ENCODE data around the gene OPHN1. TPM values are rescaled to one million over a fixed set of nuclear protein-coding genes. Genes with fewer than 3 reads are reported as not detected.
"Not testable (repeated sequence)": the region's sequence is repeated elsewhere in the genome, so short reads cannot be mapped to it uniquely, and the experiment has no call there.

OPHN1 gene
- total RNA-seq, 1 donor from 2014 or later, result 0.26 TPM

DNA sequence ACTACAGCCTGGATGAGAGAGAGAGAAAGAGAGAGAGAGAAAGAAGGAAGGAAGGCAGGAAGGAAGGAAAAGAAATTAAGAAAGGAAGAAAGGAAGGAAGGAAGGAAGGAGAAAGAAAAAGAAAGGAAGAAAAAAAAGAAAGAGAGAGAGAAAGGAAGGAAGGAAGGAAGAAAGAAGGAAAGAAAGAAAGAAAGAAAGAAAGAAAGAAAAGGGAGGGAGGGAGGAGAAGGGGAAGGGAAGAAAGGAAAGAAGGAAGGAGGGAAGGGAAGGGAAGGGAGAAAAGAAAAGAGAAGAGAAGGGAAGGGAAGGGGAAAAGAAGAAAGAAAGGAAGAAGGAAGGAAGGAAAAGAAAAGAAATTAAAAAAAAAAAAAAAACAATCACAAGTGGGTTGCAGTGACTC lies 146.3 kb downstream of the OPHN1 start:
- no peak for DNase-seq
- Mint-ChIP-seq H3K36me3 (ENCODE audit: low read depth) (no peaks in the 10 kb centered on the region), H3K9me3 (no peaks in the 10 kb centered on the region), H3K27ac (no peak overlapping the region), H3K27me3 (no peaks in the 10 kb centered on the region), H3K4me3 (no peak overlapping the region), H3K4me1 (no peaks in the 10 kb centered on the region)
- intact Hi-C loops (cut with micrococcal nuclease), result no loop called here

DNA sequence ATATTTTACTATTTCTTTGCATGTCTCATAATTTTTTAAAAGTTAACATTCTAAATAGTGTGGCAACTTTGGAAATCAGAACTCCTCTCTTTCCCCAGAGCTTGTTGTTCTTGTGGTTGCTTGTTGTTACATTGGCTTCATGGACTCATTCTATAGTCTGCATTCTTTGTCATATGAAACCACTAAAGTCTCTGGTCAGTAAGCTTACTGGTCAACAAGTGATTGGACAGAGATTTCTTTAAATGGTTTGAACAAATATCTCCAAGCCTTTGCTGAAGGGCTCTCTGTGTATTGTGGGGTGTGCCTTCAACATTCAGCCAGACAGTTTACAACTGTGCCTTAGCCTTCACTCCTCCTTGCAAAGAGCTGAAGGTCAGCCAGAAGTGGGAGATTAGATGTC lies 147.2 kb downstream of the OPHN1 start:
- Mint-ChIP-seq H3K4me1 (no peaks in the 10 kb centered on the region), H3K9me3 (no peaks in the 10 kb centered on the region), H3K36me3 (ENCODE audit: low read depth) (no peaks in the 10 kb centered on the region), H3K27ac (no peak overlapping the region), H3K4me3 (no peak overlapping the region), H3K27me3 (no peaks in the 10 kb centered on the region)
- intact Hi-C loops (cut with micrococcal nuclease), result no loop called here
- no peak for DNase-seq

DNA sequence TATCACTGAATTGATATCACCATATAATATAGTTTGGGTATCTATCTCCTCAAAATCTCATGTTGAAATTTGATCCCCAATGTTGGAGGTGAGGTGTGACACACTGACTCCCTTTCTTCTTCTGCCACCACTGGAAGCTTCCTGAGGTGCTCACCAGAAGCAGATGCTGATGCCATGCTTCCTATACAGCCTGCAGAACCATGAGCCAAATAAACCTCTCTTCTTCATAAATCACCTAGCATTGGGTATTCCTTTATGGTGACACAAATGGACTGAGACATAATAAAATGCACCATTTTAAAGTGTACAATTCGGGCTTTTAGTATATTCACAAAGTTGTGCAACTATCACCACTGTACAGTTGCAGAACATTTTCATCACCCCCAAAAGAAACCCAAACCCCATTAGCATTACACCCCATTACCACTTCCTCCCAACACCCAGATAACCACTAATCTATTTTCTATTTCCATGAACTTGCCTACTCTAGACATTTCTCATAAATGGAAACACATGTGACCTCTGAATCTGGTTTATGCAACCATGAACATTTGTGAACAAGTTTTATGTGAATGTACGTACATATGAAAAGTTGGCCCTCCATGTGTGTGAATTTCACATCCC lies 148.9 kb downstream of the OPHN1 start:
- H3K36me3 Mint-ChIP-seq (ENCODE audit: low read depth), result no peaks in the 10 kb centered on the region
- DNase-seq, result no peak
- H3K4me1 Mint-ChIP-seq, result no peaks in the 10 kb centered on the region
- intact Hi-C loops (cut with micrococcal nuclease), result no loop called here
- no peaks in the 10 kb centered on the region for H3K9me3 Mint-ChIP-seq
- no peaks in the 10 kb centered on the region for H3K27me3 Mint-ChIP-seq
- H3K4me3 Mint-ChIP-seq, result no peak overlapping the region
- H3K27ac Mint-ChIP-seq, result no peak overlapping the region

DNA sequence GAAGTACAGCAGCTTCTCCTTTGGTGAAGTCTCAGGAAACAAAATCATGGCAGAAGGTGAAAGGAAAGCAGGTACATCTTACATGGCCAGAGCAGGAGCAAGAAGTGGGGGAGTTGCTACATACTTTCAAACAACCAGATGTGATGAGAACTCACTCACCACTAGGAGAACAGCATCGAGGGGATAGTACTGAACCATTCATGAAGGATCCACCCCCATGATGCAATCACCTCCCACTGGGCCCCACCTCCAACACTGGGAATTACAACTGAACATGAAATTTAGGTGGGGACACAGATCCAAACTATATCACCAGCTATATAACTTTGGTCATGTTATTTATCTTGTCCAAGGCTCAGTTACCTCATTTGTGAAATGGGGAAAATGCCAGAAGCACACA lies 159.4 kb downstream of the OPHN1 start:
- H3K9me3 Mint-ChIP-seq, result no peaks in the 10 kb centered on the region
- no peaks in the 10 kb centered on the region for H3K27me3 Mint-ChIP-seq
- no peaks in the 10 kb centered on the region for H3K36me3 Mint-ChIP-seq (ENCODE audit: low read depth)
- no peaks in the 10 kb centered on the region for H3K4me1 Mint-ChIP-seq
- H3K4me3 Mint-ChIP-seq, result no peak overlapping the region
- no peak overlapping the region for H3K27ac Mint-ChIP-seq
- intact Hi-C loops (cut with micrococcal nuclease), result no loop called here
- no peak for DNase-seq

DNA sequence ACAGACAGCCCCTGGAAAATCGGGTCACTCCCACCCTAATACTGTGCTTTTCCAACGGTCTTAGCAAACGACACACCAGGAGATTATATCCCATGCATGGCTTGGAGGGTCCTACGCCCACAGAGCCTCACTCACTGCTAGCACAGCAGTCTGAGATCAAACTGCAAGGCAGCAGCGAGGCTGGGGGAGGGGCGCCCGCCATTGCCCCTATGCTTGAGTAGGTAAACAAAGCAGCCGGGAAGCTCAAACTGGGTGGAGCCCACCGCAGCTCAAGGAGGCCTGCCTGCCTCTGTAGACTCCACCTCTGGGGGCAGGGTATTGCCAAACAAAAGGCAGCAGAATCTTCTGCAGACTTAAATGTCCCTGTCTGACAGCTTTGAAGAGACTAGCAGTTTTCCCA lies 168.5 kb downstream of the OPHN1 start:
- H3K36me3 Mint-ChIP-seq (ENCODE audit: low read depth); H3K27ac Mint-ChIP-seq; H3K9me3 Mint-ChIP-seq: not testable (repeated sequence)

DNA sequence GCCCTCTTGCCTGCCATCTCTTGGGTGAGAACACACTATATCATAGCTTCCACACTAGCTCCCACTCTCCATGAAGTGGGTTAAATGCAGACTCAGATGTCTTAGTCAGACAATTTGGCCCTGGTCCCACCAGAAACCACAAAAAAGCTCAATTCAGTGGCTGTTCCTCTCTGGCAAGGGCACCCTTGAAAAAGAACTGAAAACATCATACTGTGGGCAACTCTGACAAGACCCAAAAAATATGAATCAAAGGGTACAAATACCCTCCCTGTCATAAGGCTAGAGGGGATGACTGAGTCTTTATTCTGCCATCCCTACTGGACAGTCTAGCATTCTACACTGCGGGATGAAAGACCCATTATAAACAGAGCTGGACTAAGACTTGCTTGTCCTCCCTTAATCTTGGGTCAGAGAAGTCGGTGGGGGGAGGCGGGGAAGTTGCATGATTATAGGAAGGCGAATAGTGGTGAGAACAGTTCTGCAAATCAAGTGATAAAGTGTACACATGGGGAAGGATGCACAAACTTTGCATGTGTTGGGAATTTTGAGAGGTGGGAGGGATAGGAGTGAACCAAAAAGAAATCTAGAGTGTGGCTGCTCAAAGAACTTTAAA lies 172.1 kb downstream of the OPHN1 start:
- no peak for DNase-seq
- Mint-ChIP-seq H3K4me3 (no peak overlapping the region), H3K27me3 (no peaks in the 10 kb centered on the region), H3K9me3 (no peaks in the 10 kb centered on the region), H3K4me1 (no peaks in the 10 kb centered on the region), H3K27ac (no peak overlapping the region), H3K36me3 (ENCODE audit: low read depth) (no peaks in the 10 kb centered on the region)
- intact Hi-C loops (cut with micrococcal nuclease), result no loop called here

More for the DNA sequence above, 168.5 kb downstream of the OPHN1 start:
- intact Hi-C loops (cut with micrococcal nuclease); H3K27me3 Mint-ChIP-seq; DNase-seq; H3K4me1 Mint-ChIP-seq; H3K4me3 Mint-ChIP-seq: not testable (repeated sequence)

DNA sequence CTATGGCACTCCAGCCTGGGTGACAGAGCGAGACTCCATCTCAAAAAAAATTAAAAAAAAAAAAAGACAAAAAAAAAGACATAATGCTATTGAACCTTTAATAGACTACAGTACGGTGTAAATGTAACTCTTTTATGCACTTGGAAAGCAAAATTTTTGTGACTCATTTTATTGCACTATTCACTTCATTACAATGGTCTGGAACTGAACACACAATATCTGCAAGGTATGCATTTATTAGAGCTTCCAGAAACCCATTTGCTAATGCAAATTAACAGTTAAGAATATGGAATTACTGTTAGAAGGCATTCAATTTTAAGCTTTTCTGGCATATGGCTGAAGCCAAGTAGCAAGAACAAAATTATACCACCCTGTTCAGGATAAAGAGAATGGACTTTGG lies 176.3 kb downstream of the OPHN1 start:
- intact Hi-C loops (cut with micrococcal nuclease), result no loop called here
- no peaks in the 10 kb centered on the region for H3K27me3 Mint-ChIP-seq
- H3K27ac Mint-ChIP-seq, result no peak overlapping the region
- no peaks in the 10 kb centered on the region for H3K9me3 Mint-ChIP-seq
- no peaks in the 10 kb centered on the region for H3K36me3 Mint-ChIP-seq (ENCODE audit: low read depth)
- H3K4me3 Mint-ChIP-seq, result no peak overlapping the region
- DNase-seq, result no peak
- H3K4me1 Mint-ChIP-seq, result no peaks in the 10 kb centered on the region

DNA sequence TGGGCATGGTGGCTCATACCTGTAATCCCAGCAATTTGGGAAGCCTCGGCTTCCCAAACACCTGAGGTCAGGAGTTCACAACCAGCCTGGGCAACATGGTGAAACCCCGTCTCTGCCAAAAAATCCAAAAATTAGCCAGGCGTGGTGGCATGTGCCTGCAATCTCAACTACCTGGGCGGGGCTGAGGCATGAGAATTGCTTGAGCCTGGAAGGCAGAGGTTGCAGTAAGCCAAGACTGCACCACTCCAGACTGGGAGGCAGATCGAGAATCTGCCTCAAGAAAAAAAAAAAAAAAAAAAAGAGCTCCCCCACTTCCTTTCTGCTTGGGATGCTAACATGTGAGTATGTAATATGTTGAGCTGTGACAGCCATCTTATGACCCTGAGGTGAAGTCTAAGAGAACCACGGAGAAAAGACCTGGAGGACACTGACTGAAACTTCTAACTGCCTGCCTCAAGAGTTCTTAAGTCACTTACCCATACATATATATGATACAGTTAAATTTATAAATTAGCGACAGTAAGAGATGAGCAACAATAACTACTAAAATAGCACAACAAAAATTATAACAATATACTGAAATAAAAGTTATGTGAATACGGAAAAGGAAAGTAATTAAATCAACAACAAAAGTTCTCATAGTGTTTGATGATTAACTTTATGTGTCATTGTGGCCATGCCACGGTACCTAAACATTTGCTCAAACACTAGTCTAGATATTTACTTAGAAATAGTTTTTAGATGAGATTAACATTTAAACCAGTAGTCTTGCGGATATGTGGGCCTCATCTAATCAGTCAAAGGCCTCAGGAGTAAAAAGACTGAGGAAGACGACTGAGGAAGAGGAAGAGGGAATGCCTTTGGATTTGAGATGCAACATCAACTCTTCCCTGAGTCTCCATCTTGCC lies 178.3 kb downstream of the OPHN1 start:
- no peak for DNase-seq
- Mint-ChIP-seq H3K4me3 (no peak overlapping the region), H3K4me1 (no peaks in the 10 kb centered on the region), H3K27ac (no peak overlapping the region), H3K27me3 (no peaks in the 10 kb centered on the region), H3K9me3 (no peaks in the 10 kb centered on the region), H3K36me3 (ENCODE audit: low read depth) (no peaks in the 10 kb centered on the region)
- intact Hi-C loops (cut with micrococcal nuclease), result no loop called here

DNA sequence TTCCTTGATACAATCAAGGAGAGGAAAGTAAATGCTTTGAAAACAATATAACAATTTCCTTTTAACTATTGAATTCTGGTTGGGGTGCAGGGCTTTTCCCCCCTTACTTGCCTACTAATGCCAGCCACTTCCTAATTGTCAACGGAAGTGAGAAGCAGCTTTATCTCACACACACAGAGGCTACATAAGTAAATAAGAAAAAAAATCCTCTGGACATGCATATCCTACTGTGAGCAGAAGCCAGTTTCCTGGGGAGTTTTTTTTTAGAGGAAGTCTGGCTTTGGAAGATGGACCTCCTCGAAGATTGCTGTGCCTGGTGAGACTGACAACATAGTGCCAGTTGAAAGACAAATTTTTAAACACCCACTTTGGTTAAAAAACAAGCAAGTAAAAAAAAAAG lies 180.6 kb downstream of the OPHN1 start:
- no peak overlapping the region for H3K4me3 Mint-ChIP-seq
- no peaks in the 10 kb centered on the region for H3K9me3 Mint-ChIP-seq
- H3K27ac Mint-ChIP-seq, result no peak overlapping the region
- H3K27me3 Mint-ChIP-seq, result no peaks in the 10 kb centered on the region
- no peaks in the 10 kb centered on the region for H3K36me3 Mint-ChIP-seq (ENCODE audit: low read depth)
- intact Hi-C loops (cut with micrococcal nuclease), result no loop called here
- DNase-seq, result no peak
- no peaks in the 10 kb centered on the region for H3K4me1 Mint-ChIP-seq

DNA sequence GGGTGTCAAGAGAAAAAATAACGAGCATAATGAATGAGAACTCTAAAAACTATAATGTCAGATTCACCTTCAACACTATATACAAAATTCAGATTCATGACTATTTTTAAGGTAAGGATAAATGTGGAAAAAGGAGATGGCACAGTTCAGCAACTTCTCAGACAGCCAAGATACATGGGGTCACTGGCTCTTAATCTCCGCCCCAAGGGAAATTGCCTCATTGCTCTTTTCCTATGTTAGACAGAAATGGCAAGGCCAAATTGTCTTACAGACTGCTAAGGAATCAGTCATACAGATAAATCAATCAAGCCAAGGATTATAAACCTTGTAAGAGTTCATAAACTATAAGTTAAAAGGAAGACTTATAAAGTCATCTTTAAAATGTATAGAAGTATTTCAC lies 183.4 kb downstream of the OPHN1 start:
- H3K27ac Mint-ChIP-seq, result no peak overlapping the region
- intact Hi-C loops (cut with micrococcal nuclease), result no loop called here

DNA sequence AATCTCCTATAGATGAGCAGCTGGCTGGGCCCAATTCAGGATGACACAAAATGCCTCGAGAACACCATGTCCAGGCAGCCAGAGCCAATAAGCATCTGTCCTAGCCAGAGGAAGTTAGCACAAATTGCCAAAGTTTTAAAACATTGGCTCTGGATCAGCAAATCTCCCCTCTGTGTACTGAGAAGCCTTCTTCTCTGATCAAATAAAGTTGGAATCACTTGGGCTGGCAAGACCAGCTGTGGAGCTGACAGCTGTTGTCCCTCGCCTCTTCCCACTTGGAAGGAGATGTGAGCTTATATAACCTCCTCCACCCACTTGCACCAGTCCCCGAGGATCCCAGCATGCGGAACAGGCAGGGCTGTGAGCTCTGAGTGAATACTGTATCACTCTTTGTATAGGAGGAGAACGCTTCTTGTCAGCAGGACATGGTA lies 183.9 kb downstream of the OPHN1 start:
- no peak overlapping the region for H3K4me3 Mint-ChIP-seq
- no peak for DNase-seq
- no peak overlapping the region for H3K27ac Mint-ChIP-seq
- intact Hi-C loops (cut with micrococcal nuclease), result no loop called here
- no peaks in the 10 kb centered on the region for H3K36me3 Mint-ChIP-seq (ENCODE audit: low read depth)
- H3K4me1 Mint-ChIP-seq, result no peaks in the 10 kb centered on the region
- H3K9me3 Mint-ChIP-seq, result no peaks in the 10 kb centered on the region
- H3K27me3 Mint-ChIP-seq, result no peaks in the 10 kb centered on the region

More for the DNA sequence above, 183.4 kb downstream of the OPHN1 start:
- no peak for DNase-seq
- Mint-ChIP-seq H3K27me3 (no peaks in the 10 kb centered on the region), H3K9me3 (no peaks in the 10 kb centered on the region), H3K4me3 (no peak overlapping the region), H3K36me3 (ENCODE audit: low read depth) (no peaks in the 10 kb centered on the region), H3K4me1 (no peaks in the 10 kb centered on the region)

DNA sequence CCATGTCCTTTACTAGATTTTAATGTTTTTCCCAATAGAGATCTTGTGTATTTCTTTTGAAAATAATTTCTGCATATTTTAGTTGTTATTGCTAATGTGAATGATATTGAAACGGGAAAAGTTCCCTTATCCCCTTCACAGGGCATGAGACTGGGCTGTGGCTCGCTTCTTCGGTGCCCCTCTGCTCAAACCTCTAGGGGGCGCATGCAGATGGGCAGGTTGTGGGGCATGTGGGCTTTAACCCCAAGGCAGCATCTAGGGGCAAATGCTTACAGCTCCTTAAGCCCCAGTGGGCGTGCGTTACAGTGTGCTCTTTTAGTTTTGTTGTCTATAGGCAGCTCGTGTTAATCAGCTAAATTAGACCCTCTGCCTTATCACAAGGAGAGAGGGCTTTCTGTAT lies 194.7 kb downstream of the OPHN1 start:
- intact Hi-C loops (cut with micrococcal nuclease), result no loop called here
- Mint-ChIP-seq H3K4me1 (no peaks in the 10 kb centered on the region), H3K4me3 (no peak overlapping the region), H3K27me3 (no peaks in the 10 kb centered on the region), H3K27ac (no peak overlapping the region), H3K9me3 (no peaks in the 10 kb centered on the region), H3K36me3 (ENCODE audit: low read depth) (no peaks in the 10 kb centered on the region)
- no peak for DNase-seq

DNA sequence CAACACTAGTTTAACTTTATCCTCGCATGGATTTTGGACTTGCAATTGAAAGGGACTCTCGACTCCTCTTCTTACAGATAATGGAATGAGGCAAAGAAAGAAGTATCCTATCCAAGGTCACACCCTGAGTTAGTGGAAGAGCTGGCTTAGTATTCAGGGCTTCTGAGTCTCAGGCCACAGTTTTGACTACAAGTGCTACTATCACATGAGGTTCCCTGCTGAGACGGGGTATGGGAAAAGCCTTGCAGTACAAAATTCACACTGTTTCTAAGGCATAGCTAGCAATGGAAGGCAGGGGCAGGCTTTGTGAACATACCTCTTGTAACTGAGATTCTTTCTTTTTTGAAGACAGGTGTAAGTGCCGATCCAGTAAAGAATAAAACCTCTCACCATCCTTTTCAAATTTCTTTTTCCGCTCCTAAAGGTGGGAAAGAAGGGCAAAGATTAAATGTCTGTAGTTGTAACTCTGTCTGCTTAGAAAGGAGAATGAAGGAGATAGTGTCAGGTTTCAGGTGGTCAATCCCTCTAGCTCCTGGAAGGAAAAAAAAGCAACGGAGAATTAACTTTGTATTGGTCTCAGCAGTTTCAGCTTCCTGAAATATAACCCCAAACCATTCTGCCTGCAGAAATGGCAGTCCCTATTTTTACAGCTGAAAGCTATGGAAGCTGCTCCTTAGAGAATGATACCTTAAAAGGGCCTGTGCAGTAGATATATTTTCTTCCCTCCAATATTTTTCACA lies 199.0 kb downstream of the OPHN1 start:
- no peaks in the 10 kb centered on the region for H3K4me1 Mint-ChIP-seq
- H3K9me3 Mint-ChIP-seq, result no peaks in the 10 kb centered on the region
- H3K27ac Mint-ChIP-seq, result no peak overlapping the region
- H3K36me3 Mint-ChIP-seq (ENCODE audit: low read depth), result no peaks in the 10 kb centered on the region
- H3K27me3 Mint-ChIP-seq, result no peaks in the 10 kb centered on the region
- intact Hi-C loops (cut with micrococcal nuclease), result no loop called here
- DNase-seq, result no peak
- no peak overlapping the region for H3K4me3 Mint-ChIP-seq

DNA sequence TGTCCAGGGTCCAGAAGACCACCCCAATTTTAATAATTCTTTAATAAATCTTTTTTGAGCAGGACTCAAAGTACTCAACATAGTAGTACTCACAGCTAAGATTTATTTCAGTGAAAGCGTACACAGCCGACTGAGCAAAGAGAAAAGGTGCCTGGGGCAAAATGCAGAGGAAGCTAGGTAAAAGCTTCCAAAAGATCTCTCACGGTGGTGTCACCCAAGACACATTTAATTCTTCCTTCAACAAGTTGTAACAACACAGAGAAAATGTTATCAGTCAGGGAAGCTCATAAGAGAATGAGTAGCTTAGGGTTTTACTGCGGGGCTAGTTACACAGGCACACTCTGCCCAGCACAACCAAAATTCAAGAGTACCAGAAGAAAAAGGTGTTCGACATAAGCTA lies 201.1 kb downstream of the OPHN1 start:
- no peaks in the 10 kb centered on the region for H3K36me3 Mint-ChIP-seq (ENCODE audit: low read depth)
- no peak overlapping the region for H3K4me3 Mint-ChIP-seq
- H3K9me3 Mint-ChIP-seq, result no peaks in the 10 kb centered on the region
- no peak overlapping the region for H3K27ac Mint-ChIP-seq
- H3K27me3 Mint-ChIP-seq, result no peaks in the 10 kb centered on the region
- no peak for DNase-seq
- no peaks in the 10 kb centered on the region for H3K4me1 Mint-ChIP-seq
- intact Hi-C loops (cut with micrococcal nuclease), result no loop called here
